ENCODE results near the gene SESTD1. TPM values are rescaled to one million over a fixed set of nuclear protein-coding genes. Genes with fewer than 3 reads are reported as not detected.

The SESTD1 gene
- total and polyA plus RNA-seq, 4 donors, result 39.2 to 159 (median 104) TPM

GRCh38 chr2:179195141-179195540, 69.5 kb downstream of the SESTD1 start:
- Histone ChIP-seq H3K4me1 (ENCODE audit: control insufficient read depth in 1 of 2, insufficient read depth in 2 of 2, low read length in 2 of 2) (peaks cover 0 to 3% of the 10 kb centered on the region in 2 donors), H3K4me3 (ENCODE audit: low read length in 2 of 2) (no peak overlapping the region), H3K9me3 (ENCODE audit: control insufficient read depth, low read length) (no peaks in the 10 kb centered on the region), H3K36me3 (ENCODE audit: control insufficient read depth in 1 of 2, insufficient read depth in 2 of 2, low read length in 1 of 2) (no peaks in the 10 kb centered on the region), H3K27me3 (ENCODE audit: control insufficient read depth in 1 of 2, insufficient read depth in 2 of 2, low read length in 1 of 2) (no peaks in the 10 kb centered on the region), H3K27ac (ENCODE audit: low read depth in 1 of 2, low read length in 2 of 2) (no peak overlapping the region)
- ATAC-seq (ENCODE audit: low FRiP score) (no peak), DNase-seq (no peak)
- 98 to 100% methylated on average over 2 of the region's 2 CpGs for WGBS, 2 donors
- intact Hi-C loops (cut with DNase I), result no loop called here

- DNase-seq, result no peak
- Histone ChIP-seq H3K4me3 (ENCODE audit: low read length in 2 of 2) (no peak overlapping the region), H3K4me1 (ENCODE audit: control insufficient read depth in 1 of 2, insufficient read depth in 2 of 2, low read length in 2 of 2) (peaks cover 0 to 3% of the 10 kb centered on the region in 2 donors), H3K36me3 (ENCODE audit: control insufficient read depth in 1 of 2, insufficient read depth in 2 of 2, low read length in 1 of 2) (no peaks in the 10 kb centered on the region), H3K9me3 (ENCODE audit: control insufficient read depth, low read length) (no peaks in the 10 kb centered on the region), H3K27ac (ENCODE audit: low read depth in 1 of 2, low read length in 2 of 2) (no peak overlapping the region), H3K27me3 (ENCODE audit: control insufficient read depth in 1 of 2, insufficient read depth in 2 of 2, low read length in 1 of 2) (no peaks in the 10 kb centered on the region)
- no peak for ATAC-seq (ENCODE audit: low FRiP score)
- WGBS, 2 donors, result 73 to 79% methylated on average over 3 of the region's 3 CpGs
- intact Hi-C loops (cut with DNase I), result no loop called here
Observed at GRCh38 chr2:179193759-179194394, 70.8 kb downstream of the SESTD1 start.

- Histone ChIP-seq H3K27me3 (ENCODE audit: control insufficient read depth in 1 of 2, insufficient read depth in 2 of 2, low read length in 1 of 2) (no peaks in the 10 kb centered on the region), H3K27ac (ENCODE audit: low read depth in 1 of 2, low read length in 2 of 2) (no peak overlapping the region), H3K4me1 (ENCODE audit: control insufficient read depth in 1 of 2, insufficient read depth in 2 of 2, low read length in 2 of 2) (peaks cover 0 to 3% of the 10 kb centered on the region in 2 donors), H3K36me3 (ENCODE audit: control insufficient read depth in 1 of 2, insufficient read depth in 2 of 2, low read length in 1 of 2) (no peaks in the 10 kb centered on the region), H3K9me3 (ENCODE audit: control insufficient read depth, low read length) (no peaks in the 10 kb centered on the region), H3K4me3 (ENCODE audit: low read length in 2 of 2) (no peak overlapping the region)
- no peak for DNase-seq
- no peak for ATAC-seq (ENCODE audit: low FRiP score)
- intact Hi-C loops (cut with DNase I), result no loop called here
- 81 to 82% methylated on average over 2 of the region's 2 CpGs for WGBS, 2 donors
Observed at GRCh38 chr2:179191110-179191509, 73.5 kb downstream of the SESTD1 start.

- Histone ChIP-seq H3K4me3 (ENCODE audit: low read length in 2 of 2) (no peak overlapping the region), H3K36me3 (ENCODE audit: control insufficient read depth in 1 of 2, insufficient read depth in 2 of 2, low read length in 1 of 2) (no peaks in the 10 kb centered on the region), H3K9me3 (ENCODE audit: control insufficient read depth, low read length) (no peaks in the 10 kb centered on the region), H3K4me1 (ENCODE audit: control insufficient read depth in 1 of 2, insufficient read depth in 2 of 2, low read length in 2 of 2) (no peaks in the 10 kb centered on the region), H3K27me3 (ENCODE audit: control insufficient read depth in 1 of 2, insufficient read depth in 2 of 2, low read length in 1 of 2) (no peaks in the 10 kb centered on the region), H3K27ac (ENCODE audit: low read depth in 1 of 2, low read length in 2 of 2) (no peak overlapping the region)
- ATAC-seq (ENCODE audit: low FRiP score), result no peak
- intact Hi-C loops (cut with DNase I), result no loop called here
- DNase-seq, result no peak
- WGBS, 2 donors, result 66 to 68% methylated on average over 1 of the region's 1 CpG
Observed at GRCh38 chr2:179186126-179186525, 78.5 kb downstream of the SESTD1 start.

GRCh38 chr2:179184610-179185009, 80.0 kb downstream of the SESTD1 start:
- Histone ChIP-seq H3K4me3 (ENCODE audit: low read length in 2 of 2) (no peak overlapping the region), H3K36me3 (ENCODE audit: control insufficient read depth in 1 of 2, insufficient read depth in 2 of 2, low read length in 1 of 2) (peaks cover 0 to 1% of the 10 kb centered on the region in 2 donors), H3K27me3 (ENCODE audit: control insufficient read depth in 1 of 2, insufficient read depth in 2 of 2, low read length in 1 of 2) (no peaks in the 10 kb centered on the region), H3K27ac (ENCODE audit: low read depth in 1 of 2, low read length in 2 of 2) (no peak overlapping the region), H3K9me3 (ENCODE audit: control insufficient read depth, low read length) (no peaks in the 10 kb centered on the region), H3K4me1 (ENCODE audit: control insufficient read depth in 1 of 2, insufficient read depth in 2 of 2, low read length in 2 of 2) (no peaks in the 10 kb centered on the region)
- DNase-seq (no peak), ATAC-seq (ENCODE audit: low FRiP score) (no peak)
- WGBS, 2 donors, result 88 to 91% methylated on average over 1 of the region's 1 CpG
- intact Hi-C loops (cut with DNase I), result no loop called here

GRCh38 chr2:179181002-179181401, 83.6 kb downstream of the SESTD1 start:
- ATAC-seq (ENCODE audit: low FRiP score) (no peak), DNase-seq (no peak)
- Histone ChIP-seq H3K27me3 (ENCODE audit: control insufficient read depth in 1 of 2, insufficient read depth in 2 of 2, low read length in 1 of 2) (no peaks in the 10 kb centered on the region), H3K4me3 (ENCODE audit: low read length in 2 of 2) (no peak overlapping the region), H3K27ac (ENCODE audit: low read depth in 1 of 2, low read length in 2 of 2) (no peak overlapping the region), H3K36me3 (ENCODE audit: control insufficient read depth in 1 of 2, insufficient read depth in 2 of 2, low read length in 1 of 2) (peaks cover 0 to 4% of the 10 kb centered on the region in 2 donors), H3K9me3 (ENCODE audit: control insufficient read depth, low read length) (no peaks in the 10 kb centered on the region), H3K4me1 (ENCODE audit: control insufficient read depth in 1 of 2, insufficient read depth in 2 of 2, low read length in 2 of 2) (peaks cover 0 to 2% of the 10 kb centered on the region in 2 donors)
- WGBS, 2 donors, result 81 to 87% methylated on average over 3 of the region's 3 CpGs
- intact Hi-C loops (cut with DNase I), result no loop called here

GRCh38 chr2:179180242-179180641, 84.4 kb downstream of the SESTD1 start:
- Histone ChIP-seq H3K4me3 (ENCODE audit: low read length in 2 of 2) (no peak overlapping the region), H3K9me3 (ENCODE audit: control insufficient read depth, low read length) (no peaks in the 10 kb centered on the region), H3K36me3 (ENCODE audit: control insufficient read depth in 1 of 2, insufficient read depth in 2 of 2, low read length in 1 of 2) (peaks cover 0 to 4% of the 10 kb centered on the region in 2 donors), H3K4me1 (ENCODE audit: control insufficient read depth in 1 of 2, insufficient read depth in 2 of 2, low read length in 2 of 2) (peaks cover 0 to 3% of the 10 kb centered on the region in 2 donors), H3K27ac (ENCODE audit: low read depth in 1 of 2, low read length in 2 of 2) (no peak overlapping the region), H3K27me3 (ENCODE audit: control insufficient read depth in 1 of 2, insufficient read depth in 2 of 2, low read length in 1 of 2) (no peaks in the 10 kb centered on the region)
- DNase-seq (no peak), ATAC-seq (ENCODE audit: low FRiP score) (no peak)
- 58 to 65% methylated on average over 2 of the region's 2 CpGs for WGBS, 2 donors
- intact Hi-C loops (cut with DNase I), result no loop called here

GRCh38 chr2:179179719-179180118, 84.9 kb downstream of the SESTD1 start:
- WGBS, 2 donors, result 94 to 97% methylated on average over 2 of the region's 2 CpGs

GRCh38 chr2:179177694-179178093, 86.9 kb downstream of the SESTD1 start:
- intact Hi-C loops (cut with DNase I), result no loop called here
- H3K4me1 ChIP-seq (ENCODE audit: control insufficient read depth in 1 of 2, insufficient read depth in 2 of 2, low read length in 2 of 2), result peaks cover 0 to 3% of the 10 kb centered on the region in 2 donors
- no peaks in the 10 kb centered on the region for H3K9me3 ChIP-seq (ENCODE audit: control insufficient read depth, low read length)
- no peak for DNase-seq
- peaks cover 0 to 4% of the 10 kb centered on the region in 2 donors for H3K36me3 ChIP-seq (ENCODE audit: control insufficient read depth in 1 of 2, insufficient read depth in 2 of 2, low read length in 1 of 2)
- no peak overlapping the region for H3K4me3 ChIP-seq (ENCODE audit: low read length in 2 of 2)
- no peak overlapping the region for H3K27ac ChIP-seq (ENCODE audit: low read depth in 1 of 2, low read length in 2 of 2)
- ATAC-seq (ENCODE audit: low FRiP score), result no peak
- WGBS, 2 donors, result 51 to 52% methylated on average over 1 of the region's 1 CpG
- no peaks in the 10 kb centered on the region for H3K27me3 ChIP-seq (ENCODE audit: control insufficient read depth in 1 of 2, insufficient read depth in 2 of 2, low read length in 1 of 2)

More at GRCh38 chr2:179179719-179180118, 84.9 kb downstream of the SESTD1 start:
- Histone ChIP-seq H3K4me3 (ENCODE audit: low read length in 2 of 2) (no peak overlapping the region), H3K4me1 (ENCODE audit: control insufficient read depth in 1 of 2, insufficient read depth in 2 of 2, low read length in 2 of 2) (peaks cover 0 to 3% of the 10 kb centered on the region in 2 donors), H3K27ac (ENCODE audit: low read depth in 1 of 2, low read length in 2 of 2) (no peak overlapping the region), H3K9me3 (ENCODE audit: control insufficient read depth, low read length) (no peaks in the 10 kb centered on the region), H3K27me3 (ENCODE audit: control insufficient read depth in 1 of 2, insufficient read depth in 2 of 2, low read length in 1 of 2) (no peaks in the 10 kb centered on the region), H3K36me3 (ENCODE audit: control insufficient read depth in 1 of 2, insufficient read depth in 2 of 2, low read length in 1 of 2) (peaks cover 0 to 4% of the 10 kb centered on the region in 2 donors)
- DNase-seq (no peak), ATAC-seq (ENCODE audit: low FRiP score) (no peak)
- intact Hi-C loops (cut with DNase I), result no loop called here

Measured in aorta (tissue), 5 donors.